Sigmoid colon (tissue), 7 donors: Measurements from ENCODE around the gene NRM. TPM values are rescaled to one million over a fixed set of nuclear protein-coding genes. Genes with fewer than 3 reads are reported as not detected.

Experiments
- DNase-seq: peaks from one replicate; pipeline ENCODE4 v3.0.0-alpha.2; 2019
- H3K27ac ChIP-seq, 4 donors: fragments of 200-600 bp; sonication (generic); one replicate each; pipeline ENCODE4 v1.5.1; 2016 to 2019; ENCODE audit warnings: mild to moderate bottlenecking in 1 of 4
- H3K27me3 ChIP-seq, 3 donors: fragments of 200-600 bp; sonication (generic); one replicate each; pipeline ENCODE4 v1.5.1; 2019; ENCODE audit warnings: mild to moderate bottlenecking in 1 of 3
- H3K36me3 ChIP-seq, 4 donors: fragments of 200-600 bp; sonication (generic); one replicate each; pipeline ENCODE4 v1.5.1; 2016 to 2019
- H3K4me1 ChIP-seq, 4 donors: fragments of 200-600 bp; sonication (generic); one replicate each; pipeline ENCODE4 v1.5.1; 2017 to 2019
- H3K4me3 ChIP-seq, 4 donors: fragments of 200-600 bp; sonication (generic); one replicate each; pipeline ENCODE4 v1.5.1; 2017 to 2019; ENCODE audit warnings: mild to moderate bottlenecking in 2 of 4, moderate library complexity in 1 of 4
- H3K9me3 ChIP-seq, 4 donors: fragments of 200-600 bp in 3 of 4; sonication (generic) in 3 of 4; one replicate each; pipeline versions ENCODE4 v1.5.1 to v1.6.1; 2013 to 2019
- CTCF ChIP-seq, 4 experiments: fragments of 450-650 bp in 3 of 4; fragments of 200-600 bp in 1 of 4; IDR thresholded peaks; one replicate each; pipeline ENCODE4 v1.5.1; 2016 to 2019; ENCODE audit warnings: antibody characterized with exemption in 4 of 4, mild to moderate bottlenecking in 3 of 4, moderate library complexity in 2 of 4
- EP300 ChIP-seq, 4 donors: sonication (generic); formaldehyde crosslinking; IDR thresholded peaks; one replicate each; pipeline ENCODE4 v1.6.1; 2017; ENCODE audit warnings: antibody characterized with exemption in 4 of 4
- POLR2A ChIP-seq, 2 donors: fragments of 450-650 bp; IDR thresholded peaks; one replicate each; pipeline ENCODE4 v1.6.1; 2016; ENCODE audit warnings: antibody characterized with exemption in 2 of 2, mild to moderate bottlenecking in 2 of 2, moderate library complexity in 2 of 2
- POLR2AphosphoS5 ChIP-seq, 4 donors: sonication (generic); formaldehyde crosslinking; IDR thresholded peaks; one replicate each; pipeline ENCODE4 v1.6.1; 2017; ENCODE audit warnings: antibody characterized with exemption in 4 of 4
- WGBS, 2 donors: extraction: QIAGEN DNeasy Blood & Tissue Kit; methylation state at CpG; one replicate each; pipeline ENCODE4 v1.1.7; 2013; 5-methylcytosine and 5-hydroxymethylcytosine counted together
- intact Hi-C: fragments of 100-400 bp; cut with DNase I; formaldehyde crosslinking; loops from one replicate; pipeline ENCODE4 v1.15.1; 2023
- polyA plus RNA-seq, 3 donors: library from polyadenylated mRNA; stranded (reverse); fragments of 200-250 nt; gene quantifications; one replicate each; pipeline ENCODE4 v1.2.3, GENCODE V29; 2013
- small RNA-seq, 3 donors: library from RNA; depleted of rRNA; stranded (forward); fragments of <200 nt; gene quantifications; one replicate each; pipeline ENCODE3, GENCODE V24; 2016
- total RNA-seq, 4 donors: library from RNA; depleted of rRNA; stranded (reverse); fragments of >200 nt; gene quantifications; one replicate each; pipeline ENCODE4 v1.1.0, GENCODE V29; 2016
- donor health status: healthy with polysubstance abuse.
- donor health status: Bipolar disorder and iron deficiency.
- donor health status: healthy.

Gene NRM
- total and polyA plus RNA-seq, 7 donors, result 1.8 to 13.8 (median 3.6) TPM

DNA sequence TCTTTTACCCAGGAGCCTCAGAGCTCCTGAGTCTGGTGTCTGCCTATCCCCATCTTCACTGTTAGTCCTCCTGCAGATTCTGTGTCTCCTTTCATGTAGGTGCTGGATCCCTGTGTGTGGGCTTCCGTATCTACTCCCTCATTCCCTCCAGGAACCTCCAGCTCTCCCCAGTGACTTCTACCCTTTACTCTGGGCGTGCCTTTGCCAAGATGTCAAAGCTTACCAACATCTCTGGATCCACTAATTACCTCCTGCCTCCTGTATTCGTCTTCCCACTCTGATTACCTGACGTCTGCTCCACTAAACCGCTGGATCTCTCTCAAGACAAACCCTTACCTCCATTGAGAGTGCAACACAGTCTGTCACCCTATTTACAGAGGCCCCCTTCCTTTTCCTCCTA is 46.0 kb downstream of the NRM start:
- H3K9me3 ChIP-seq, result no peaks in the 10 kb centered on the region
- DNase-seq, result no peak
- no peak overlapping the region for H3K27ac ChIP-seq
- WGBS, 2 donors, result 27 to 71% methylated on average over 5 of the region's 5 CpGs
- intact Hi-C loops, result no loop called here
- H3K36me3 ChIP-seq, result peaks cover 0 to 52% (median 6%) of the 10 kb centered on the region in 4 donors
- peaks cover 0 to 26% (median 15%) of the 10 kb centered on the region in 4 donors for H3K4me1 ChIP-seq
- H3K4me3 ChIP-seq, result no peak overlapping the region
- no peak for TF ChIP-seq POLR2AphosphoS5 (IDR thresholded peaks at IDR 0.05)
- TF ChIP-seq POLR2A (IDR thresholded peaks at IDR 0.05), result no peak
- TF ChIP-seq EP300 (IDR thresholded peaks at IDR 0.05), result no peak
- TF ChIP-seq CTCF (IDR thresholded peaks at IDR 0.05), result no peak
- no peaks in the 10 kb centered on the region for H3K27me3 ChIP-seq

DNA sequence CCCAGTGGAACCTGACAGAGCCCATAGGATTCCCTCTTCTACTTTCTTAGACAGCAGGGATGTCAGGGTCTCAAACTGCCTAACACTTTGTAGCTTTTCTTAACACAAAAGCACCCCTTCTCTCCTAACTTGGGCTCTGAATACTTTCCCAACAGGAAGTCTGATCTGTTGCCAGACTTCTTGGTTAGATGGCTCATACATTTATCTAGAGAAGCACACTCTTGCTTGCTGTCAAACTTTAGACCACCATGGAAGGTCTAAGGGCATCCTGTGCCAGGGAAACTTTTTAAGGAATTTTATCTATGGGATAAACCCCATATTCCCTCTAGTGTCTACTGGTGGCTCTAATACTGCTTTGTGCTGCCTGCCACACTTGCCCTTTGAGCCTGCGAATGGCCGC is 47.1 kb downstream of the NRM start:
- intact Hi-C loops, result no loop called here
- H3K4me1 ChIP-seq, result peaks cover 0 to 19% (median 15%) of the 10 kb centered on the region in 4 donors
- H3K27ac ChIP-seq, result no peak overlapping the region
- H3K4me3 ChIP-seq, result no peak overlapping the region
- no peaks in the 10 kb centered on the region for H3K9me3 ChIP-seq
- no peak for DNase-seq
- 94 to 95% methylated on average over 2 of the region's 2 CpGs for WGBS, 2 donors
- no peak for TF ChIP-seq POLR2A (IDR thresholded peaks at IDR 0.05)
- TF ChIP-seq POLR2AphosphoS5 (IDR thresholded peaks at IDR 0.05), result no peak
- no peak for TF ChIP-seq EP300 (IDR thresholded peaks at IDR 0.05)
- TF ChIP-seq CTCF (IDR thresholded peaks at IDR 0.05), result no peak
- H3K27me3 ChIP-seq, result no peaks in the 10 kb centered on the region
- H3K36me3 ChIP-seq, result peaks cover 0 to 51% (median 6%) of the 10 kb centered on the region in 4 donors

DNA sequence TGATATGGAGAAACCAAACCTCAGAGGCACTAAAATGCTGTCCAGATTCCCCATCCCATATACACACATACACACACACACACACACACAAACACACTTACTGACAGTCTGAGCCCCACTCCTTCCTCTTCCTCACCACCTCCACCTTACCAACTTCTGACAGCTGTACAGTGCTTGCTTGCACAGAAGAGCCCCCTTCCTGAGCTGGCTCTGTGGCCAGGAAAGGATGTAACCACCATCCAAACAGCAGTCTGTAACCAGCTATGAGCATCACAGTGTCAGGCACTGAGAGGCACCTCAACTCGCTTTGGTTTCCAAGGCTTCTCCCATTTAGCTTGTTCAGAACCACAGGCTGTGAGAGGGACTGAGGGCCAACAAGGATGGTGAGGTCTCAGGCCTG is 49.7 kb downstream of the NRM start:
- TF ChIP-seq POLR2A (IDR thresholded peaks at IDR 0.05), result no peak
- no peak for TF ChIP-seq CTCF (IDR thresholded peaks at IDR 0.05)
- no peak for TF ChIP-seq EP300 (IDR thresholded peaks at IDR 0.05)
- TF ChIP-seq POLR2AphosphoS5 (IDR thresholded peaks at IDR 0.05), result no peak
- 63 to 83% methylated on average over 1 of the region's 1 CpG for WGBS, 2 donors
- peaks cover 0 to 66% (median 6%) of the 10 kb centered on the region in 4 donors for H3K36me3 ChIP-seq
- no peak overlapping the region for H3K4me3 ChIP-seq
- intact Hi-C loops, result no loop called here
- H3K27ac ChIP-seq, result no peak overlapping the region
- no peaks in the 10 kb centered on the region for H3K9me3 ChIP-seq
- H3K27me3 ChIP-seq, result no peaks in the 10 kb centered on the region
- no peak for DNase-seq
- peaks cover 0 to 2% (median 2%) of the 10 kb centered on the region in 4 donors for H3K4me1 ChIP-seq

DNA sequence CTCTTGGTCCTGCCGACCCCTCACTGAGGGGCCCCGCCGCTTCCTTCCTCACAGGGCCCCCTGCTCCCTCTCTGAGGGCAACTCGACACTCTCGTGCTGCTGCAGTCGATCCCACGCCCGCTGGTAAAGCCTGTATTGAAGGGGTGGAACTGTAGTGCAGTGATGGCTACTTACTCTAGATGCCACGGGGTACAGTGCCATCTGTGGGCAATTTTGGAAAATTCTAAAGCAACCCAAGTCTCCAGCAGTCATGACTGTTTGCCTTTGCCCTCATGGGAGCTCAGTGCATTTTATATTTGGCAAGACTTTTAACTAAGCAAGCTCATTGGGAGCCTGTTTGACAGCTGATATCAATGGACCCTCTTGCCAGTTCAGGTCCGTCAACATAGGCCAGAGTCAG is 50.3 kb downstream of the NRM start:
- DNase-seq, result no peak
- Histone ChIP-seq H3K36me3 (peaks cover 0 to 66% (median 6%) of the 10 kb centered on the region in 4 donors), H3K9me3 (no peaks in the 10 kb centered on the region), H3K4me1 (no peaks in the 10 kb centered on the region), H3K27ac (no peak overlapping the region), H3K4me3 (no peak overlapping the region), H3K27me3 (no peaks in the 10 kb centered on the region)
- intact Hi-C loops, result no loop called here
- no peak for TF ChIP-seq EP300 (IDR thresholded peaks at IDR 0.05)
- TF ChIP-seq POLR2AphosphoS5 (IDR thresholded peaks at IDR 0.05), result no peak
- TF ChIP-seq POLR2A (IDR thresholded peaks at IDR 0.05), result no peak
- TF ChIP-seq CTCF (IDR thresholded peaks at IDR 0.05), result no peak
- WGBS, 2 donors, result 71 to 77% methylated on average over 10 of the region's 10 CpGs

Small RNAs within 50 kb of the gene (small RNA-seq; reads per million reads assigned to genes)
- 0 reads per million in 3 donors for gene RF00019

Other genes with a start within 250 kb of the NRM start
- 100 to 1,000 TPM; 323 to 462 (median 387) TPM for gene HLA-E, start 201.5 kb downstream of the NRM start, total RNA-seq
- gene HLA-E, start 201.5 kb downstream of the NRM start, polyA plus RNA-seq, result 100 to 1,000 TPM; 139 to 753 (median 181) TPM
- gene GNL1, start 134.5 kb downstream of the NRM start, total RNA-seq, result 10 to 100 TPM; 31.6 to 36.3 (median 33.7) TPM
- 10 to 100 TPM; 27.7 to 50.6 (median 43.2) TPM for gene GNL1, start 134.5 kb downstream of the NRM start, polyA plus RNA-seq
- 10 to 100 TPM in 1 of 4 donors, 1 to 10 TPM in 3; 3.7 to 21.1 (median 4.6) TPM for gene PRR3, start 133.7 kb downstream of the NRM start, total RNA-seq
- gene PRR3, start 133.7 kb downstream of the NRM start, polyA plus RNA-seq, result 1 to 10 TPM; 2.8 to 7.6 (median 3.0) TPM
- gene ABCF1, start 119.5 kb downstream of the NRM start, total RNA-seq, result 10 to 100 TPM; 26.9 to 38.8 (median 33.6) TPM
- 10 to 100 TPM; 17.4 to 46.7 (median 25.4) TPM for gene ABCF1, start 119.5 kb downstream of the NRM start, polyA plus RNA-seq
- gene PPP1R10, start 73.7 kb downstream of the NRM start, total RNA-seq, result 10 to 100 TPM; 18.5 to 30.2 (median 28.3) TPM
- gene PPP1R10, start 73.7 kb downstream of the NRM start, polyA plus RNA-seq, result 10 to 100 TPM; 13.8 to 30.6 (median 18.7) TPM
- 10 to 100 TPM; 36.3 to 58.9 (median 48.4) TPM for gene MRPS18B, start 73.1 kb downstream of the NRM start, total RNA-seq
- 10 to 100 TPM; 74.5 to 81.2 (median 78.6) TPM for gene MRPS18B, start 73.1 kb downstream of the NRM start, polyA plus RNA-seq
- gene ATAT1, start 64.1 kb downstream of the NRM start, total RNA-seq, result 1 to 10 TPM; 2.6 to 7.2 (median 4.8) TPM
- 1 to 10 TPM; 3.0 to 8.5 (median 4.2) TPM for gene ATAT1, start 64.1 kb downstream of the NRM start, polyA plus RNA-seq
- gene C6orf136, start 43.9 kb downstream of the NRM start, total RNA-seq, result 10 to 100 TPM in 2 of 4 donors, 1 to 10 TPM in 2; 7.8 to 36.7 (median 20.7) TPM
- 10 to 100 TPM; 51.1 to 60.8 (median 52.3) TPM for gene C6orf136, start 43.9 kb downstream of the NRM start, polyA plus RNA-seq
- gene DHX16, start 18.0 kb downstream of the NRM start, total RNA-seq, result 10 to 100 TPM; 18.0 to 22.8 (median 21.3) TPM
- 10 to 100 TPM; 21.6 to 34.2 (median 25.2) TPM for gene DHX16, start 18.0 kb downstream of the NRM start, polyA plus RNA-seq
- gene PPP1R18, start 4.3 kb downstream of the NRM start, total RNA-seq, result 10 to 100 TPM; 32.6 to 69.8 (median 39.0) TPM
- gene PPP1R18, start 4.3 kb downstream of the NRM start, polyA plus RNA-seq, result 10 to 100 TPM; 15.0 to 51.2 (median 27.6) TPM
- gene MDC1, start 26.3 kb upstream of the NRM start, total RNA-seq, result 10 to 100 TPM in 1 of 4 donors, 1 to 10 TPM in 3; 5.4 to 16.1 (median 6.7) TPM
- 10 to 100 TPM in 1 of 3 donors, 1 to 10 TPM in 2; 1.8 to 17.4 (median 3.7) TPM for gene MDC1, start 26.3 kb upstream of the NRM start, polyA plus RNA-seq
- 100 to 1,000 TPM; 245 to 287 (median 267) TPM for gene TUBB, start 29.4 kb upstream of the NRM start, total RNA-seq
- 100 to 1,000 TPM in 2 of 3 donors, 10 to 100 TPM in 1; 96.1 to 306 (median 111) TPM for gene TUBB, start 29.4 kb upstream of the NRM start, polyA plus RNA-seq
- gene FLOT1, start 51.7 kb upstream of the NRM start, total RNA-seq, result 100 to 1,000 TPM; 141 to 206 (median 160) TPM
- 100 to 1,000 TPM; 174 to 194 (median 188) TPM for gene FLOT1, start 51.7 kb upstream of the NRM start, polyA plus RNA-seq
- gene IER3, start 53.6 kb upstream of the NRM start, total RNA-seq, result 10 to 100 TPM; 20.1 to 65.3 (median 21.9) TPM
- 100 to 1,000 TPM; 133 to 193 (median 153) TPM for gene IER3, start 53.6 kb upstream of the NRM start, polyA plus RNA-seq
- 10 to 100 TPM in 2 of 4 donors, 1 to 10 TPM in 2; 7.9 to 25.2 (median 13.6) TPM for gene DDR1, start 193.5 kb upstream of the NRM start, total RNA-seq
- gene DDR1, start 193.5 kb upstream of the NRM start, polyA plus RNA-seq, result 100 to 1,000 TPM in 1 of 3 donors, 10 to 100 TPM in 2; 25.7 to 110 (median 27.0) TPM
- gene GTF2H4, start 217.2 kb upstream of the NRM start, total RNA-seq, result 10 to 100 TPM in 2 of 4 donors, 1 to 10 TPM in 2; 7.7 to 28.5 (median 13.1) TPM
- gene GTF2H4, start 217.2 kb upstream of the NRM start, polyA plus RNA-seq, result 10 to 100 TPM in 2 of 3 donors, 1 to 10 TPM in 1; 9.9 to 21.9 (median 12.6) TPM
- gene VARS2, start 223.3 kb upstream of the NRM start, total RNA-seq, result 10 to 100 TPM in 1 of 4 donors, 1 to 10 TPM in 3; 6.7 to 13.0 (median 9.0) TPM
- gene VARS2, start 223.3 kb upstream of the NRM start, polyA plus RNA-seq, result 10 to 100 TPM in 1 of 3 donors, 1 to 10 TPM in 2; 6.9 to 23.0 (median 7.8) TPM
- not detected for gene SFTA2, start 241.2 kb upstream of the NRM start, total RNA-seq
- gene SFTA2, start 241.2 kb upstream of the NRM start, polyA plus RNA-seq, result 1 to 10 TPM in 1 of 3 donors, not detected in 2; 3.6 TPM
- gene MUCL3, start 250.0 kb upstream of the NRM start, total RNA-seq, result not detected
- under 1 TPM in 1 of 3 donors, not detected in 2; under 0.01 TPM for gene MUCL3, start 250.0 kb upstream of the NRM start, polyA plus RNA-seq